HG03558 (cell line): ENCODE data around the gene IRF2BPL.
"Not testable (repeated sequence)": the region's sequence is repeated elsewhere in the genome, so short reads cannot be mapped to it uniquely, and the experiment has no call there.

Experiments used
- ATAC-seq: cut with Tn5 transposase; IDR thresholded peaks from one replicate; pipeline ENCODE4 v1.9.1; 2021; ENCODE audit warnings: moderate number of reproducible peaks; ENCODE audit not compliant: unreplicated experiment; ENCODE audit errors: extremely low read depth

The IRF2BPL gene

GRCh38 chr14:77036484-77037214 lies 8.1 kb upstream of the IRF2BPL start:
- no peak for ATAC-seq

GRCh38 chr14:77035267-77035666 lies 6.8 kb upstream of the IRF2BPL start:
- ATAC-seq: no peak

GRCh38 chr14:77033622-77034589 lies 5.4 kb upstream of the IRF2BPL start:
- ATAC-seq: peak; percentile 71

GRCh38 chr14:77032844-77033621 lies 4.5 kb upstream of the IRF2BPL start:
- ATAC-seq: no peak

- ATAC-seq: no peak
Observed at GRCh38 chr14:77032491-77032843, 4.0 kb upstream of the IRF2BPL start.

GRCh38 chr14:77031759-77032490 lies 3.4 kb upstream of the IRF2BPL start:
- ATAC-seq: no peak

- peak; percentile 15 for ATAC-seq
Observed at GRCh38 chr14:77027538-77028383, 747 bp downstream of the IRF2BPL start.

GRCh38 chr14:77026930-77027537 lies 1.5 kb downstream of the IRF2BPL start:
- no peak for ATAC-seq

GRCh38 chr14:77026166-77026929 lies 2.2 kb downstream of the IRF2BPL start:
- no peak for ATAC-seq

- ATAC-seq: no peak
Observed at GRCh38 chr14:77025744-77026165, 2.8 kb downstream of the IRF2BPL start.

GRCh38 chr14:77024171-77024691 lies 4.3 kb downstream of the IRF2BPL start:
- ATAC-seq: no peak

GRCh38 chr14:77023001-77023996 lies 5.2 kb downstream of the IRF2BPL start:
- no peak for ATAC-seq

- no peak for ATAC-seq
Observed at GRCh38 chr14:77022236-77022852, 6.2 kb downstream of the IRF2BPL start.

GRCh38 chr14:77021424-77021823 lies 7.1 kb downstream of the IRF2BPL start:
- ATAC-seq: not testable (repeated sequence)

GRCh38 chr14:77018785-77019184 lies 9.7 kb downstream of the IRF2BPL start:
- ATAC-seq: no peak

GRCh38 chr14:77017666-77018065 lies 10.8 kb downstream of the IRF2BPL start:
- ATAC-seq: no peak
